HG02642 (cell line): ENCODE data around the gene CDK12.
"Not testable (repeated sequence)": the region's sequence is repeated elsewhere in the genome, so short reads cannot be mapped to it uniquely, and the experiment has no call there.

Source experiments
- ATAC-seq: cut with Tn5 transposase; IDR thresholded peaks from one replicate; pipeline ENCODE4 v1.9.1; 2021; ENCODE audit warnings: mild to moderate bottlenecking; ENCODE audit not compliant: unreplicated experiment, poor library complexity

Gene CDK12

DNA sequence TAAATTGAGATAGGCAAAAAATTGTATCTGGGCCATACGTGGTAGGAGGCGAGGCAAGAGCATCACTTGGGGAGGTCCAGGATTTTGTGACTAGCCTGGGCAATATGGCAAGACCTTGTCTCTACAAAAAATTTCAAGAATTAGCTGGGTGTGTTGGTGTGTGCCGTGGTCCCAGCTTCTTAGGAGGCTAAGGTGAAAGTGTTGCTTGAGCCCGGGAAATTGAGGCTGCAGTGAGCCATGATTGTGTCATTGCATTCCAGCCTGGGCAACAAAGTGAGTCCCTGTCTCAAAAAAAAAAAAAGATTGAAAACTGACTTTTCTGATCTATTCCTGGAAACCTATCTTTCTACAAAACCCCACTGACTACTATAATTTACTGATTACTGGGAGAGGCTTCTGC is 26.7 kb downstream of the CDK12 start:
- no peak for ATAC-seq

DNA sequence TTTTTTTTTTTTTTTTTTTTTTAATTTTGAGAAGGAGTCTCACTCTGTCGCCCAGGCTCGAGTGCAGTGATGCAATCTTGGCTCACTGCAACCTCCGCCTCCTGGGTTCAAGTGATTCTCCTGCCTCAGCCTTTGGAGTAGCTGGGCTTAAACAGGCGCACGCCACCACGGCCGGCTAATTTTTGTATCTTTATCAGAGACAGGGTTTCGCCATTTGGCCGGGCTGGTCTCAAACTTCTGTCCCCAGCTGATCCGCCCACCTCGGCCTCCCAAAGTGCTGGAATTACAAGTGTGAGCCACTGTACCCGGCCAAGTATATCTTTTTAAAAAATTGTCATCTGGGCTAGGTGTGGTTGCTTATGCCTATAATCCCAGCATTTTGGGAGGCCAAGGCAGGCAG is 35.6 kb downstream of the CDK12 start:
- ATAC-seq: not testable (repeated sequence)

DNA sequence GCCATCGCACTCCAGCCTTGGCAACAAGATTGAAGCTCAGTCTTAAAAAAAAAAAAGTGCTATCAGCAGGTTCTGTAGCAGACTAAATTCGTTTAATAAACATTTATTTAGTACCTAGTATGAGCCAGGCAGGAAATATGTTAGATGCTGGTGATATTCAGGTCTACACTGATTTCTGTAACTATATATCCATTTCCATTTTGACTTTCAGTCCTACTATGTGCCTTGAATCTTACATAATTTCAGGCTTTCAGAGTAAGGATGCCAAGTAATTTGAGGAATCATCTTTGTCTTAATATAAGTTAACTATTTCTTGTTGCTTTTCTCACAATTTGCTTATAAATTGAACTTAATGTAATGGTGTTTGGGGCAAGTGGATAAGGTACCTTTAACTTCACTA is 46.2 kb downstream of the CDK12 start:
- no peak for ATAC-seq

DNA sequence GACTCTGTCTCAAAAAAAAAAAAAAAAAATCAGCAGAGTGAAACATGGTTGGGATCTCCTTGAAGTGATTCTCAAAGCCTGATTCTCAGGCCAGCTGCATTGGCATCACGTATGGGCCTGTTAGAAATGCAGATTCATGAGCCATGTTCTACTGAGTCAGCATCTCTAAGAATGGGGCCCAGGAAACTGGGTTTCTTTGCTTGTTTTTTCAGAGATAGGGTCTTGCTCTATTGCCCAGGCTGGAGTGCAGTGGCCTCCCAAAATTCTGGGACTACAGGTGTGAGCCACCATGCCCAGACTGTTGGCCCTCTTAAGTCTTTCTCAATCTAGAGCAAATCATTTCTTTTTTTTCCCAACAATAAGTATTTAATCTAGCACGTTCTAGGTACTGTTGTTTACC is 47.7 kb downstream of the CDK12 start:
- ATAC-seq: no peak

DNA sequence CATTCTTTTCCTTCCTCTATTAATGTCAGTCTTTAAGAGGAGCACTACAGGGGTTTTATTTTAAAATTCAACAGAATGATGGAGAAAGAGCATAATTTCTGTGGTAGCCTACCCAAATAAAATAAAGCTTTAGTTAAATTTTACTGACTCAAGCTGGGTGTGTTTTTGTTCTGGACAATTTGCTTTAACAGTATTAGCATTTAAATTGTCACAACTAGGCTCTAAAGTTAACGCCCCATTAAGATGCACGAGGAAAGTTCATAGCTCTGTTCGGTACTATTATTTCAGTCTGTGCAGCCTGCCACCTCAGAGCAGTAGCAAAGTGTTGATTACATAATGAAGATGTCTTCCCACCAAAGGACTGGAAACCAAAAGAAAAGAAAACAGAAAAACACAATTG is 52.0 kb downstream of the CDK12 start:
- ATAC-seq: no peak

DNA sequence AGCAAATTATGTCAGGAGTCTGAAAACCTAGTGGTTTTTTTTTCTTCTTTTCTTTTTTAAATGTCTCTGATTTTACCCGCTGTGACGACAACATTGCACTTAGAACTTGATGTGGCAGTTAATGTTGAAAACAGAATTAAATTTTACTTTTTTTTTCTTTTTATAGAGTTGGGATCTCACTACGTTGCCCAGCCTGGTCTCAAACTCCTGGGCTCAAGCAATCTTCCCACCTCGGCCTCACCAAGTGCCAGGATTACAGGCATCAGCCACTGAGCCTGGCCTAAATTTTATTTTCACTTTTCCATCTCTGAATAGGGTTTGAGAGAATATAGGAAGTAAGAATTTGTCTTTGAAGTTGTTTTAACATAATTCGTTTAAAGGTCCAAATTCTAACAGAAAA is 52.6 kb downstream of the CDK12 start:
- ATAC-seq: no peak

DNA sequence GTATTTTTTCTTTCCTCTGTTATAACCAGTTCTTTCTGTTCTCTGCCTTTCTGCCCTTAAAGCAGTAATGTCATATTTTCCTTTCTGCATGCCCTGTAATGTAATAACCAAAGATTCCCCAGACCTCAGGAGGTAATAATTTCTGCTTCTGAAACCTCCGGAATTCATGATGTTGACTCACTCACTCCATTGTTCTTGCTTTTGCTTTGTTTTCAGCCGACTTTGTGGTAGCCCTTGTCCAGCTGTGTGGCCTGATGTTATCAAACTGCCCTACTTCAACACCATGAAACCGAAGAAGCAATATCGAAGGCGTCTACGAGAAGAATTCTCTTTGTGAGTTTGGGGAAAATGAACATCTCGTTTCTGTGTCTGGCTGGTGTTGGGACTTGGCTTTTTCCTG is 55.9 kb downstream of the CDK12 start:
- ATAC-seq: no peak

DNA sequence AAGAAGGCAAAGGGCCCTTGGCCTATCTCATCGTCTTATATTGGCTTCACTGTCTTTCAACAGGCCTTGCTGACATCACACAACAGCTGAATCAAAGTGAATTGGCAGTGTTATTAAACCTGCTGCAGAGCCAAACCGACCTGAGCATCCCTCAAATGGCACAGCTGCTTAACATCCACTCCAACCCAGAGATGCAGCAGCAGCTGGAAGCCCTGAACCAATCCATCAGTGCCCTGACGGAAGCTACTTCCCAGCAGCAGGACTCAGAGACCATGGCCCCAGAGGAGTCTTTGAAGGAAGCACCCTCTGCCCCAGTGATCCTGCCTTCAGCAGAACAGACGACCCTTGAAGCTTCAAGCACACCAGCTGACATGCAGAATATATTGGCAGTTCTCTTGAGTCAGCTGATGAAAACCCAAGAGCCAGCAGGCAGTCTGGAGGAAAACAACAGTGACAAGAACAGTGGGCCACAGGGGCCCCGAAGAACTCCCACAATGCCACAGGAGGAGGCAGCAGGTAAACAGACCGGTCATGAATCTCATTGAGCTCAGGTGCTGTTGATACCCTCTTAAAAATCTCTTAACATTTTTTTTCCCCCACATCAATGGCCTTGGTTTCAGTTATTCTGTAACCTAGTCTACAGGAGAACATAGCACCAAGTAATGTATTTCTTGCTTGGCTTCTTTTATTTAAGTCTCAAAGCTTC is 64.7 kb downstream of the CDK12 start:
- no peak for ATAC-seq

DNA sequence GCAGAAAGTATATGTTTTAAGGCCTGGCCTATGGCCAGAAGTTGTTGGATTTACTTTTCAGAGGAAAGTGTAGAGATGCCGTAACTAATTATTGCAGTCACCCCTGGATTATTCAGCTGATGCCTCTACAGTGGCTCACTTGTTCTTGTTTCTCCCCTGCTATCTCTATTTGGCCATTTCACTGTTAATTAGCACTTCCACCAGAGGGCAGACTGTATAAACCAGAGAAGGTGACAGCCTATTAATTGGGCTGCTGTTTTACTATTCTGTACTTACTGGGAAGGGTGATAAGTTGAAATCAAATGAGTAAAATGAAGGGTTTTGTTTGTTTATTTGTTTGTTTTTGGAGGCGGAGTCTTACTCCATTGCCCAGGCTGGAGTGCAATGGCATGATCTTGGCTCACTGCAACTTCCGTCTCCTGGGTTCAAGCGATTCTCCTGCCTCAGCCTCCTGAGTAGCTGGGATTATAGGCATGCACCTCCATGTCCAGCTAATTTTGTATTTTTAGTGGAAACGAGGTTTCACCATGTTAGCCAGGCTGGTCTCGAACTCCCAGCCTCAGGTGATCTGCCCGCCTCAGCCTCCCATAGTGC is 66.0 kb downstream of the CDK12 start:
- no peak for ATAC-seq

DNA sequence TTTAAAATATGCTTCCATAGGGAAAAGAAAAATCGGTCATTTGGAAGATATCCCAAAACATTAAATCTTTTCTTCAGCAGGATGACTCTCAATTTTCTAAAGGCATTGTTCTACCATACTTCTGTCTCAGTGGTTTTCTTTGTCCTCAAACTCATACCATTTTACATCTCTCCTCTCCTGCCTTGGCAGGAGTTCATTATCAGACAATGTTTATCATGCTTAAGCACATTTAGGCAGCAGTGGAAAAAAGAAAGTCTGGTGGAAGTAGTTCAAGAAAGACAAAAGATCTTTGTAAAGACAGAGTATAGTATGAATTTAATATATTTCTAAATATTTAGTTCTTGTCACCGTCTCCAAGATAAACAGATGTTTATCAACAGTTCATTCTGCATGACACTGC is 68.2 kb downstream of the CDK12 start:
- ATAC-seq: no peak

DNA sequence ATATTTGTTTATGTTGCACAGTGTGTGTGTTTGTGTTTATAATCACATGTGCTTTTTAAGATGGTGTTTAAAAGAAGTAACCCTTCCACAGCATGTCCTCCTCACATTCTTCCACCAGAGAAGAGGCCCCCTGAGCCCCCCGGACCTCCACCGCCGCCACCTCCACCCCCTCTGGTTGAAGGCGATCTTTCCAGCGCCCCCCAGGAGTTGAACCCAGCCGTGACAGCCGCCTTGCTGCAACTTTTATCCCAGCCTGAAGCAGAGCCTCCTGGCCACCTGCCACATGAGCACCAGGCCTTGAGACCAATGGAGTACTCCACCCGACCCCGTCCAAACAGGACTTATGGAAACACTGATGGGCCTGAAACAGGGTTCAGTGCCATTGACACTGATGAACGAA is 69.2 kb downstream of the CDK12 start:
- no peak for ATAC-seq

DNA sequence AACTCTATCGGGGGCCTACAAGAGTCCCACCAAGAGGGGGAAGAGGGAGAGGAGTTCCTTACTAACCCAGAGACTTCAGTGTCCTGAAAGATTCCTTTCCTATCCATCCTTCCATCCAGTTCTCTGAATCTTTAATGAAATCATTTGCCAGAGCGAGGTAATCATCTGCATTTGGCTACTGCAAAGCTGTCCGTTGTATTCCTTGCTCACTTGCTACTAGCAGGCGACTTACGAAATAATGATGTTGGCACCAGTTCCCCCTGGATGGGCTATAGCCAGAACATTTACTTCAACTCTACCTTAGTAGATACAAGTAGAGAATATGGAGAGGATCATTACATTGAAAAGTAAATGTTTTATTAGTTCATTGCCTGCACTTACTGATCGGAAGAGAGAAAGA is 70.0 kb downstream of the CDK12 start:
- no peak for ATAC-seq

DNA sequence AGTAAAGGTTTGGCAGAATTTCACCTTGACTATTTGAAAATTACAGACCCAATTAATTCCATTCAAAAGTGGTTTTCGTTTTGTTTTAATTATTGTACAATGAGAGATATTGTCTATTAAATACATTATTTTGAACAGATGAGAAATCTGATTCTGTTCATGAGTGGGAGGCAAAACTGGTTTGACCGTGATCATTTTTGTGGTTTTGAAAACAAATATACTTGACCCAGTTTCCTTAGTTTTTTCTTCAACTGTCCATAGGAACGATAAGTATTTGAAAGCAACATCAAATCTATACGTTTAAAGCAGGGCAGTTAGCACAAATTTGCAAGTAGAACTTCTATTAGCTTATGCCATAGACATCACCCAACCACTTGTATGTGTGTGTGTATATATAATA is 72.6 kb downstream of the CDK12 start:
- ATAC-seq: no peak

DNA sequence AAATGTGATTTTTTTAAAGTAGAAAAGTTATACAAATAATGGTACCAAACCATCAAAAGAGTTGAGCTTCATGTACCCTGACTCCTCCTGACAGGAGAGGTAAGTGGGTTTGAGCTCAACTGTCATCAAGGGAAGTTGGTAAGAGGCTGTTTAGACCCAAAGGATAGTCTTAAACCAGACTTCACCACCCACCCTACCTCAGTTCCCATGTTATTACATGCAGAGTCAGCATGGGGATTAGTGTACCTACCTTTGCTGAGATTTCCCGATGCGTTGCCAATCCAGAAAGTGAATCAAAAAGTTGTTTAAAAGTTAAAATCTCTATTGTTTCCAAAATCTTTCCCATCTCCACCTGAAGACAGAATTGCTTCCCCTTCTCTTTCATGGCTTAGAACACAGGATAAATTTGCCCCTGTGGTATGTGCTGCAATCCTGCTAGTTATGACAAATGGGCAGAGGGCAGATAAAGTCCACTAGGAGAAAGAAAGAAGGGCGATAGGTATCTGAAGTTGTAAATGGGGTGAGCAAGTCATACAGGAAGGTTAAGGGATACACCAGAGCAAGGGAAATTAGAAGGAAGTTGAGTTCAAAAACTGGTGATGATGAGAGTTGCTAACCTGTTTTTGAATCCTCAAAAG is 73.6 kb downstream of the CDK12 start:
- no peak for ATAC-seq

DNA sequence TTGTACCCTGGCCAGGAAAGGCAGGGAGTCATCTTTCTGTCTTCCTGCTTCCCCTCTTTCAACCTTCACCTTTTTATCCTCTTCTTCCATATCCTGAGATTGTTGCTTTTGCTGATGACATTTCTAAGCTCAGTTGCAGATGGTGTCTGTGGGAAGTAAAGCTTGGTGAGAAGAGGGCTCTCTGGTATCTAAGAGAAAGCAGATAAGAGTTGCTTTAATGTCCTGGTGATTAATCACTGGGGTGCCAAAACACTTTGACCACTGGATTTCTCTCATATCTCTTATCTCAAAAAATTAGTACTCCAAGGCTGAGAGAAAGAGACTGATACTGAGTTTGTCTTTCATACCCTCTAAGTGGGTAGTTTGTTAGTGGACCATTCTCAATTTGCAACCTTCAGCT is 75.2 kb downstream of the CDK12 start:
- ATAC-seq: no peak

DNA sequence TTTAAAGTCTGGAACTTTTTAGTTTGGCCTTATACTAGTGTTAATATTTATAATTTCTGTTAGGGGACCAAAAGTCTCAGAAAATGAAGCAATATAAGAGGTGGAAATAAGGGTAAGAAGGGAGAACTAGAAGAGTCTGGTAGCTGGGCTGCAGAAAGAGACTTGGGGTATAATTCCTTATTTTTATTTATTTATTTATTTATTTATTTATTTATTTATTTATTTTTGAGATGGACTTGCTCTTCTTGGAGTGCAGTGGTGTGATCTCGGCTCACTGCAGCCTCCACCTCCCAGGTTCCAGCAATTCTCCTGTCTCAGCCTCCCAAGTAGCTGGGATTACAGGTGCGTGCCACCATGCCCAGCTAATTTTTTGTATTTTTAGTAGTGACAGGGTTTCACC is 76.1 kb downstream of the CDK12 start:
- not testable (repeated sequence) for ATAC-seq

DNA sequence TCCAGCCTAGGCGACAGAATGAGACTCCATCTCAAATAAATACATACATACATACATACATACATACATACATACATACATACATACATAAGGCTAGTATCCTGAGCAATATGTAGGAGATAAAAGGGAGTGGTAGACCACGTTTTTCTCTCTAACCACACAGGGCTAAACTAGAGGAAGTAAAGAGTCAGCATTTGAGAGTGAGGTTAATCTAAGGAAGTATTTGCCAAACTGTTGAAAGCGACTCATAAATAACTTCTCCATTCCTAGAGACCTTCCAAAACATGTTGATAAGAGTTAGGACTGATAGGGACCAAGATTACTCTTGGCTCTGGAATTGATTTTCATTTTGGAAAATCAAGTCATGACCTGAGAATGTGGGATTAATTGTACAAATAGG is 77.6 kb downstream of the CDK12 start:
- no peak for ATAC-seq

DNA sequence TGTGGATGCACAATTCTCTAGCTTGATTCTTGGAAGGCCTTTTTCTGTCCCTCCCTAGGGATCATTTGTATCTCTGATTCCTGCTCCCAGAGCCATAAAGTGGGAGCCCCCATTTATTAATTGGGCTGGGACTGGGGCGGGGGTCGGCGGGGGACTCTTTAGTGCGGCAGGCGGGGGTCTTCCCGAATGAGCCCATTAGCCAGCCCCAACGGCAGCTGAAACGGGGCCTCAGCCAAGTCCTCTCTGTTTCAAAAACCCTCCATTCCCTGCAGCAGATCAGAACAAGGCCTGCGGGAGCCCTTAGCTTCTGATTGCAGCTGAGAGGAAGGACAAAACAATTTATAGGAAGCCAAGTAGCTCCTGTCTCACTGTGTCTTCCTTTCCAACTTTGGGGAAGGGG is 79.3 kb downstream of the CDK12 start:
- ATAC-seq: no peak

DNA sequence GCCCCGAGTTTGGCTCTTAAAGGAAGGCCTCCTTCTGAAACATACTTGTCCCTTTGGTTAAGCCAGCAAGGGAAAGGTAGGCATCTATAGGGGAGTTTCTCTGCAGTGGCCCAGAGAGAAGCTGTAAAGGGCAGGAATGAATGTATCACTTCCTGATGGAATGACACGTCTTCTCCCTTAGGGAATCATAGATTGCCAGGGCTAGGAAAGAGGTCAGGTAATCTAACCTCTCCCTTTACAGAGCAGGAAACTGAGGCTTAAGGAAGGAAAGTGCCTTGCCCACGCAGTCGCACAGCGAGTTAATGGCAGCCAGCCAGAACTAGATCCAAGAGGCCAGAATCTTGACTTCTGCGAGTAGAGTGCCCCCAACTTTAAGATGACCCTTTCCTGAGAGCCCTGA is 80.4 kb downstream of the CDK12 start:
- no peak for ATAC-seq

DNA sequence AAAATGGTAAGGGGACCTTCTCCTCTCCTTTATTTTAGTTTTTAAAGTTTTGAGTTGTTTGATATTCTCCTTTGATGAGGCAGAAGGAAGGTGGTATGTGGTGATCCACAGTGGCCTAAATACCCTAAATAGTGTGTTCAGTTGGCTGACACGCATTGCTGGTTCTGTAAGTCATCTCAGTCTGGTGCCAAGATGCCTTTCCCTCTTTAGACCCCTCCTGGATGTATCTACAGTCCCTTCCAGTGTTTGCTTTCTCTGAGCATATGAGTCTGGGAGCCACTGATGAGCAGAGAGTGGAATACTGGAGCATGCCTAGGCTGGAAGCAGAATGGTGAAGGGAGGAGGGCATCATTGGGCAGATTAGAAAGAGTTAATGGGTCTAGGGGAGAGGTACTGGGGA is 81.9 kb downstream of the CDK12 start:
- no peak for ATAC-seq

DNA sequence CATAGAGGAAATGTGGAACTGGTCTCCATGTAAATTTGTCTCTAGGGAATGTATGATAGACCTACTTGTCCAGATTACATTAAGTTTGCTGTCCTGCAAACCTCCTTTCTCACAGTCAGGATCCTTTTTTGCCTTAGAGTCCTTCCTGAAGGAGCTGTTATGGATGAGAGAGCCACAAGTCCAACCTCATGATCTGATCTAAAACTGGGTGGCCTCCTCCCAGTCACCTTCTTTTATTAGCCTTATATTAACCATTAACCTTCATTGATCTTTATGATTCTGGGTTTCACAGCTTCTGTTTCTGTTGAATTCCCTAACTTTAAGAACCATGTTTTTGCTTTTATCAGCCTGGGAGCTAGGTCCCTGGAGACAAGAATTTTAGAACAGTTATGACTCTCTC is 82.4 kb downstream of the CDK12 start:
- no peak for ATAC-seq

DNA sequence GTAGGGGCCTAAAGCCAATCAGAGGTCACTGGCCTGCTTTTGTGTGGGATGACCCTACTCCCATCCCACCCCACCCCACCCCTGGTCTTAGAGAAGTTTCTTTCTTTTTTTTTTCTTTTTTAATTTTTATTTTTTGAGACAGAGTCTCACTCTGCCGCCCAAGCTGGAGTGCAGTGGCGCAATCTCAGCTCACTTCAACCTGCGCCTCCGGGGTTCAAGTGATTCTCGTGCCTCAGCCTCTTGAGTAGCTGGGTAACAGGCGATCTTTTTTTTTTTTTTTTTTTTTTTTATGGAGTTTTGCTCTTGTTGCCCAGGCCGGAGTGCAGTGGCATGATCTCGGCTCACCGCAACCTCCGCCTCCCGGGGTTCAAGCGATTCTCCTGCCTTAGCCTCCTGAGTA is 83.1 kb downstream of the CDK12 start:
- ATAC-seq: not testable (repeated sequence)
